NCI-H526 (cell line): ENCODE results near the gene SCAND1.

Experiments used
- DNase-seq, 2 experiments: peaks; one replicate each; lab custom pipeline; 2025; lab: John Stamatoyannopoulos, UW

Gene SCAND1

DNA sequence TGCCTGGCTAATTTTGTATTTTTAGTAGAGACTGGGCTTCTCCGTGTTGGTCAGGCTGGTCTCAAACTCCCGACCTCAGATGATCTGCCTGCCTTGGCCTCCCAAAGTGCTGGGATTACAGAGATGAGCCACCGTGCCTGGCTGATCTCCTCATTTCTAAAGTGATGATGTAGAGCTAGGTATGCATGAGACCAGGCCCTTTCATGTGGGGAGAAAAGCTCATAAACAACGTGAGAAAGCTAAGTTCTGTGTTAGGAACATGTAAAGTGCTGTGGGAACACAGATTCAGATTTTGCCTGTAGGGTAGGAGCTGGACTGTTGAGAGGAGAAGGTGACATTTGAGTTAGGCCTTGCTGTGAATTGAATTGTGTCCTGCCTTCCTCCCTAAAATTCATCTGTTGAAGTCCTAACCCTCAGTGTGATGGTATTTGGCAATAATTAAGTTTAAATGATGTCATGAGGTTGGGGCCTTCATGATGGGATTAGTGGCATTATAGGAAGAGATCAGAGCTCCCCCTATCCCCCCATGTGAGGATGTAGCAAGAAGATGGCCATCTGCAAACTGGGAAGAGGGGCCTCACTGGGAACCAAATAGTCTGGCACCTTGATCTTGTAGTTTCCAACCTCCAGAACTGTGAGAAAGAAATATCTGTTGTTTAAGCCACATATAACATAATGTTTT lies 49.2 kb downstream of the SCAND1 start:
- DNase-seq, result no peak

- DNase-seq, result no peak
Observed at GRCh38 chr20:35903843-35904242, 50.5 kb downstream of the SCAND1 start.
